ENCODE measurements around the gene DYNC1I1. TPM values are rescaled to one million over a fixed set of nuclear protein-coding genes. Genes with fewer than 3 reads are reported as not detected.

DYNC1I1 gene
- total and polyA plus RNA-seq, 2 of the 4 experiments (the other 2 are of a cell fraction): under 0.01 to 0.15 TPM

DNA sequence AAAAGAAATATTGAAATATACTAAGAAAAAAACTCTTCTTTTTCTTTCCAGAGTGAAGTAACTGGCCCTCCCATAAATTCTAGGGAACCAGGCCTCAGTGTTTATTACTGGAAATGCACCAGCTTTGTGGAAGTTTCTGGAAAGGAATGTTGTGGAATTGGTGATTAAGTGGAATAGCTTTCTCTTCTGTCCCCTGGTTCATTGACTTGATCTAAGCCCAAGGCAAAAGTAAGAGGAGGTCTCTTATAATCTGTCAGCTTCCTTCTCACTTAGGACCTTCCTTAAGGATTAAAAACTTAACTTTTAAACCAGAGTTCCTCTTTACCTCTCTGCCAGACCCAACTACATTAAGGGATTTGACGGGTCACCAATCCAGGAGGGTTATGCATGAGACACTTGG, 283.4 kb downstream of the DYNC1I1 start:
- Histone ChIP-seq H2AK5ac (ENCODE audit: low read depth, low read length) (no peak overlapping the region), H2AFZ (replicated peaks; ENCODE audit: low read length, poor library complexity) (no peak overlapping the region), H3K14ac (replicated peaks; ENCODE audit: low read depth, low read length) (no peak overlapping the region), H3K4me2 (ENCODE audit: low read depth, low read length) (no peak overlapping the region), H3K18ac (ENCODE audit: low read depth, low read length) (no peak overlapping the region), H2BK120ac (ENCODE audit: low read depth, low read length) (no peak overlapping the region), H3K79me1 (ENCODE audit: low read depth in 1 of 2, low read length in 2 of 2) (no peaks in the 10 kb centered on the region), H3K23ac (ENCODE audit: low read depth, low read length) (no peak overlapping the region), H3K27ac (ENCODE audit: insufficient read depth, low read length) (no peak overlapping the region), H4K20me1 (ENCODE audit: insufficient read depth, low read length) (no peaks in the 10 kb centered on the region), H3K9me3 (ENCODE audit: control insufficient read depth, insufficient read depth, low read length) (no peaks in the 10 kb centered on the region), H3K9me1 (ENCODE audit: insufficient read depth, low read length) (no peaks in the 10 kb centered on the region), H4K5ac (ENCODE audit: low read depth, low read length) (no peak overlapping the region), H2BK20ac (ENCODE audit: low read depth, low read length) (no peak overlapping the region), H3K4me3 (ENCODE audit: insufficient read depth, low read depth, low read length) (no peak overlapping the region), H3K36me3 (ENCODE audit: control insufficient read depth, insufficient read depth, low read length) (no peaks in the 10 kb centered on the region), H3K27me3 (ENCODE audit: control insufficient read depth, insufficient read depth, low read length) (no peaks in the 10 kb centered on the region), H3K56ac (ENCODE audit: extremely low read depth, insufficient read depth, low read length) (no peak overlapping the region), H2BK15ac (ENCODE audit: low read depth, low read length) (no peak overlapping the region), H3K9ac (ENCODE audit: low read depth, low read length) (no peak overlapping the region), H4K91ac (ENCODE audit: insufficient read depth, low read depth, low read length) (no peak overlapping the region), H4K8ac (ENCODE audit: low read depth in 2 of 2, low read length in 2 of 2) (no peak overlapping the region), H2BK5ac (ENCODE audit: low read depth, low read length, poor library complexity, severe bottlenecking) (no peak overlapping the region), H2AK9ac (replicated peaks; ENCODE audit: low read depth, low read length, poor library complexity) (no peak overlapping the region), H3K4me1 (ENCODE audit: control insufficient read depth, insufficient read depth, low read length) (no peaks in the 10 kb centered on the region), H3K4ac (ENCODE audit: low read depth, low read length) (no peak overlapping the region)
- BruUV-seq (replicated peaks): no TSS peak
- ATAC-seq (ENCODE audit: low read depth): no peak
- DNase-seq: no peak
- TF ChIP-seq CHD1 (IDR thresholded peaks at IDR 0.05; ENCODE audit: low read depth, low read length): no peak
- no peak for TF ChIP-seq POLR2A (IDR thresholded peaks at IDR 0.05; ENCODE audit: low read depth, low read length)
- TF ChIP-seq, protein P1, sequence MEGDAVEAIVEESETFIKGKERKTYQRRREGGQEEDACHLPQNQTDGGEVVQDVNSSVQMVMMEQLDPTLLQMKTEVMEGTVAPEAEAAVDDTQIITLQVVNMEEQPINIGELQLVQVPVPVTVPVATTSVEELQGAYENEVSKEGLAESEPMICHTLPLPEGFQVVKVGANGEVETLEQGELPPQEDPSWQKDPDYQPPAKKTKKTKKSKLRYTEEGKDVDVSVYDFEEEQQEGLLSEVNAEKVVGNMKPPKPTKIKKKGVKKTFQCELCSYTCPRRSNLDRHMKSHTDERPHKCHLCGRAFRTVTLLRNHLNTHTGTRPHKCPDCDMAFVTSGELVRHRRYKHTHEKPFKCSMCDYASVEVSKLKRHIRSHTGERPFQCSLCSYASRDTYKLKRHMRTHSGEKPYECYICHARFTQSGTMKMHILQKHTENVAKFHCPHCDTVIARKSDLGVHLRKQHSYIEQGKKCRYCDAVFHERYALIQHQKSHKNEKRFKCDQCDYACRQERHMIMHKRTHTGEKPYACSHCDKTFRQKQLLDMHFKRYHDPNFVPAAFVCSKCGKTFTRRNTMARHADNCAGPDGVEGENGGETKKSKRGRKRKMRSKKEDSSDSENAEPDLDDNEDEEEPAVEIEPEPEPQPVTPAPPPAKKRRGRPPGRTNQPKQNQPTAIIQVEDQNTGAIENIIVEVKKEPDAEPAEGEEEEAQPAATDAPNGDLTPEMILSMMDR (conservative IDR thresholded peaks at IDR 0.05; ENCODE audit: low read depth, low read length): no peak
- TF ChIP-seq SMC3 (IDR thresholded peaks at IDR 0.05; ENCODE audit: low read depth, low read length): no peak
- no peak for TF ChIP-seq RCOR1 (IDR thresholded peaks at IDR 0.05; ENCODE audit: insufficient replicate concordance, low read length)
- TF ChIP-seq, protein P2, sequence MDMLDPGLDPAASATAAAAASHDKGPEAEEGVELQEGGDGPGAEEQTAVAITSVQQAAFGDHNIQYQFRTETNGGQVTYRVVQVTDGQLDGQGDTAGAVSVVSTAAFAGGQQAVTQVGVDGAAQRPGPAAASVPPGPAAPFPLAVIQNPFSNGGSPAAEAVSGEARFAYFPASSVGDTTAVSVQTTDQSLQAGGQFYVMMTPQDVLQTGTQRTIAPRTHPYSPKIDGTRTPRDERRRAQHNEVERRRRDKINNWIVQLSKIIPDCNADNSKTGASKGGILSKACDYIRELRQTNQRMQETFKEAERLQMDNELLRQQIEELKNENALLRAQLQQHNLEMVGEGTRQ (IDR thresholded peaks at IDR 0.05; ENCODE audit: low read depth, low read length): no peak
- TF ChIP-seq MAFK (IDR thresholded peaks at IDR 0.05; ENCODE audit: low read depth, low read length): no peak
- TF ChIP-seq FOS (IDR thresholded peaks at IDR 0.05; ENCODE audit: low read depth, low read length): no peak
- TF ChIP-seq CEBPB (IDR thresholded peaks at IDR 0.05; ENCODE audit: low read depth, low read length): no peak
- TF ChIP-seq RFX5 (IDR thresholded peaks at IDR 0.05; ENCODE audit: low read depth, low read length): no peak
- no peak for TF ChIP-seq MXI1 (IDR thresholded peaks at IDR 0.05; ENCODE audit: borderline replicate concordance, low read depth, low read length)
- dilution Hi-C loops (cut with HindIII; ENCODE audit: low sequenced_read_pairs, unreplicated experiment): no loop called here
- intact Hi-C loops (cut with micrococcal nuclease): no loop called here
- ChIA-PET POLR2A (ENCODE audit: unreplicated experiment) (no interaction called here), CTCF (interaction anchor here (1.1 to 1.2 kb wide), 2 partner anchors 10 to 26 kb away, joined by 3 read pairs; no protein-coding TSS in a partner anchor)
- in situ Hi-C loops (cut with MboI; ENCODE audit: low sequenced_read_pairs): no loop called here
- WGBS, 2 experiments (ENCODE audit: extremely low coverage in 2 of 2, insufficient read length in 1 of 2): no CpG with 5 or more reads among the region's 1 CpG
